Measurements from ENCODE around the gene OTOG.

DNA sequence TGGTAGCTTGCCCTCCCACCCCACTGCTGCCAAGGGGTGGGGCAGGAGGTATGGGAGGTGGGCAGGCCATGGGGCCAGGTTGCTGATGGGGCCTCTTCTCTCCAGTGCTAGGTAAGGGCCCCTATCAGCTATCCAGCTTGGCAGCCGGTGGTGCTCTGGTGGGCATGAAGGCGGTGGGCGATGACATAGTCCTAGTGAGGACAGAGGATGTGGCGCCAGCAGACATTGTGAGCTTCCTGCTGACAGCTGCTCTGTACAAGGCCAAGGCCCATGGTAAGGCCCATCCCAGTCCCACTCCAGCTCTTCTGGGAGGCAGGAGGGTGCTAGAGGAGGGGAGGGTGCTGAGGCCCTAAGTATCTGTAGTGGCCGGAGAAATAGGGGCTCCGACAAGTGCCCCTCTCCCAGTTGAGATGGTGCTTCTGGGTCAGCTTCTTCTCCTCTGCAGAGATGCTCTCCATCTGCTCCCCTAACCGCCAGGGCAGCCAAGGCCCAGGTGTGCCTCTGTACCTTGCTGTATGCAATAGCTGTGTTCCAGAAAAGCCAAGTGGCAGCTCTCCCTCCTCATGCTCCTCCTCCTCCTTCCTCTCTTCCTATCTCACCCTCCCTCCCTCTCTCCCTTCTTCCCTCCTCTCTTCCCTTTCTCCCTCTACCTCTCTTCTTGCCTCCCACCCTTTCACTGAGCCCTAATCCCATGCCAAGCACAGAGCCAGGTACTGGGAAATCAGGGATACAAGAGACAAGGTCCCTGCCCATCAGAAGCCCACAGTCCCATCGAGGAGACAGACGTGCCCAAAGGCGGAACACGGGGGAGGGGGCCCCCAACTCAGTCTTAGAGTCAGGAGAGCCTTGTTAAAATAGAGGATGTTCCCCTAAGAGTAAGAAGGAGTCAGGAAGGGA lies 55.3 kb downstream of the OTOG start:
- TF ChIP-seq NFIC (IDR thresholded peaks at IDR 0.05) (no peak), TAF1 (IDR thresholded peaks at IDR 0.05; ENCODE audit: low read depth) (no peak), ZBTB7A (IDR thresholded peaks at IDR 0.05; ENCODE audit: low read depth) (no peak), RAD21 (IDR thresholded peaks at IDR 0.05; ENCODE audit: low read depth) (no peak), TEAD4 (IDR thresholded peaks at IDR 0.05) (no peak)
- TF ChIP-seq, protein P1, sequence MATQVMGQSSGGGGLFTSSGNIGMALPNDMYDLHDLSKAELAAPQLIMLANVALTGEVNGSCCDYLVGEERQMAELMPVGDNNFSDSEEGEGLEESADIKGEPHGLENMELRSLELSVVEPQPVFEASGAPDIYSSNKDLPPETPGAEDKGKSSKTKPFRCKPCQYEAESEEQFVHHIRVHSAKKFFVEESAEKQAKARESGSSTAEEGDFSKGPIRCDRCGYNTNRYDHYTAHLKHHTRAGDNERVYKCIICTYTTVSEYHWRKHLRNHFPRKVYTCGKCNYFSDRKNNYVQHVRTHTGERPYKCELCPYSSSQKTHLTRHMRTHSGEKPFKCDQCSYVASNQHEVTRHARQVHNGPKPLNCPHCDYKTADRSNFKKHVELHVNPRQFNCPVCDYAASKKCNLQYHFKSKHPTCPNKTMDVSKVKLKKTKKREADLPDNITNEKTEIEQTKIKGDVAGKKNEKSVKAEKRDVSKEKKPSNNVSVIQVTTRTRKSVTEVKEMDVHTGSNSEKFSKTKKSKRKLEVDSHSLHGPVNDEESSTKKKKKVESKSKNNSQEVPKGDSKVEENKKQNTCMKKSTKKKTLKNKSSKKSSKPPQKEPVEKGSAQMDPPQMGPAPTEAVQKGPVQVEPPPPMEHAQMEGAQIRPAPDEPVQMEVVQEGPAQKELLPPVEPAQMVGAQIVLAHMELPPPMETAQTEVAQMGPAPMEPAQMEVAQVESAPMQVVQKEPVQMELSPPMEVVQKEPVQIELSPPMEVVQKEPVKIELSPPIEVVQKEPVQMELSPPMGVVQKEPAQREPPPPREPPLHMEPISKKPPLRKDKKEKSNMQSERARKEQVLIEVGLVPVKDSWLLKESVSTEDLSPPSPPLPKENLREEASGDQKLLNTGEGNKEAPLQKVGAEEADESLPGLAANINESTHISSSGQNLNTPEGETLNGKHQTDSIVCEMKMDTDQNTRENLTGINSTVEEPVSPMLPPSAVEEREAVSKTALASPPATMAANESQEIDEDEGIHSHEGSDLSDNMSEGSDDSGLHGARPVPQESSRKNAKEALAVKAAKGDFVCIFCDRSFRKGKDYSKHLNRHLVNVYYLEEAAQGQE (IDR thresholded peaks at IDR 0.05; ENCODE audit: low read depth), result no peak
- TF ChIP-seq, protein P2, sequence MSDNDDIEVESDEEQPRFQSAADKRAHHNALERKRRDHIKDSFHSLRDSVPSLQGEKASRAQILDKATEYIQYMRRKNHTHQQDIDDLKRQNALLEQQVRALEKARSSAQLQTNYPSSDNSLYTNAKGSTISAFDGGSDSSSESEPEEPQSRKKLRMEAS (IDR thresholded peaks at IDR 0.05), result no peak

Data from Ishikawa (cell line).